H54 (cell line): ENCODE data around the gene PLAC1.

Experiments
- DNase-seq: peaks from one replicate; pipeline ENCODE4 v3.0.0; 2011; ENCODE audit warnings: low spot score, mixed read lengths; ENCODE audit not compliant: insufficient read length
- FAIRE-seq: peaks from 3 replicates; lab custom pipeline; 2011; peaks lifted over from hg19 to GRCh38; lab: Jason Lieb, UNC
- POLR2A ChIP-seq: IDR thresholded peaks from 2 replicates; pipeline ENCODE4 v1.6.1; 2011; ENCODE audit warnings: low read depth, mild to moderate bottlenecking, low read length

The PLAC1 gene

DNA sequence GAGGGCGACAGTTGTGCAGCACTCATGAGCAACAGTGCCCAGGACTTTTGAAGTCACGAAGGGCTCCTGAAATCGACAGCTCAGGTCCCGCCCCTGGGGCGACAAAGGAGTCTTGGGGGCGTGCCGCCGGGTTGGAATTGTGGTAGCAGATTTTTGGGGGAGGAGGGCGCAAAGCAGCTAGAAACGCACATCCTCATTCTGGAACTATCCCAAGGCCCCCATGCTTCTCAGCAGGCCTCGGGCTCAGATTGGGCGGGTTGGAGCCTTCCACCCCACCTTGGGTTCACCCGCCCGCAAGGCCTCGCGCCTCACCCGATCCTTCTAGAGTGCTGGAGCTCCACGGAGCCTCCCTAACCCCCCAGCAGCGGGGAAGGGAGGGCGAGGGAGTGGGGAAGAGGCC, 112.8 kb downstream of the PLAC1 start:
- no peak for TF ChIP-seq POLR2A
- FAIRE-seq (no peak), DNase-seq (no peak)

DNA sequence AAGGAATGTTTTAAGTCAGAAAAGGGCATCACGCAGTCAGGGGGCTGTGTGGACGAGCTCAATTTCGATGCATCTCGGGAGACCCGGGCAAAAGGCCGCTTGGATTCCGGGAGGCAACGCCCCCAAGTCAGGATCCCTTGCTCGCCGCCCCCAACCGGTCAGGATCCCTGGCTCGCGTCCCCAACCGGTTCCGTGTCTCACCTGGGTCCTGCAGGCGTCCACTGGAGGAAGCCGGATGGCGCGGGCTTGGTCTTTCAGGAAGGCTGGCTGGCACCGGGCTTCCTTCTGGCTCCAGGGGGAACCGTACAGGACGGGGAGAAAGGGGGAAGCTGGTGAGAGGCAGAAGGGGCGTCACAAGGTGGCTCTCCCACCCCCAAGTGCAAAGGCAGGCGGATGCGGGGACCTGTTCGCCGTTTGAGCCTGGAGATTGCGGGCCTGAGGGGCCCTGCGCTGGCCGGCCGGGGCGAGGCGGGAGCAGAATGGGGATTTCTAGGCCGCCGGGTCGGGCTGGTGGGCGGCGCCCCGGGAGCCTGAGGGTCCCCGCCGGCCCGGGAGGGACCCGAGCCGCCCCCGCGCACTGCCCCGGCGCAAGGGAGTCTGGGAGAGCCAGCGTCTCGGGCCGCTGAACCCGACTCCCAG, 113.6 kb downstream of the PLAC1 start:
- TF ChIP-seq POLR2A: no peak
- no peak for FAIRE-seq

DNA sequence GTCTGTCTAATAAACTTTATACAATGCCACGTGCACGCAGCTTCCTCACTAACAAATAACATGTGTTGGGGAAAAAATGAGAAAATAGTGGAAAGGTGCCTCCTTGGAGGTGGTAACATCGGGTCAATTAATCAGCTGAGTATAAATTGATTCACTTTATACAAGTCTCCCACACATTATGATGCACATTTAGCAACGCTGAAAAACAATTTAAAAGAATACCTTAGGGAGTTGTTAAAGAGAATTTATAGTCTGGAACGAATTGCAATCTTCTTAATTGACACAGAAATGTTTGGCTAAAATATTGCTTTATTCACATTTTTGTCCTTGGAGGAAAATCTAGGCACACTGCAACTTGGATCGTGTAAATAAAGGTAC, 114.1 kb downstream of the PLAC1 start:
- TF ChIP-seq POLR2A: no peak
- FAIRE-seq: no peak
- no peak for DNase-seq

More for the DNA sequence above, 113.6 kb downstream of the PLAC1 start:
- DNase-seq: no peak

DNA sequence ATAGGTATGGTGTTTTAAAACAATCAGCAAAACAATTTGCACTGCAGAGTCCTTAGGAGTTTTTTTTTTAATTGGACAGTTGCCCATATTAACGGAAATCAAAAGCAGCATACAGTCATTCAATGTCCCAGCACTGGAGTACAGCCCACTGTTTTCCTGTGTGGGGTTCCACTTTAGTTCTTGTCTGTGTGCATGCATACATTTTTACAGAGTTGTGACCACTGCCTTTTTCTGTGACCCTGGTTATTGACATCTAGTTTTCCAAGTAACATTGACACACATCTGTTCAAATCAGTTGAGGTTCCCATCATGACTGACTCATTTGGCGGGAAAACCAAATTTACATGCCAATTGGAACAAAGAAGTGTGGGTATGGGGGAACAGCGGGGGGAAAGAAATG, 115.0 kb downstream of the PLAC1 start:
- TF ChIP-seq POLR2A: no peak
- DNase-seq (no peak), FAIRE-seq (no peak)

DNA sequence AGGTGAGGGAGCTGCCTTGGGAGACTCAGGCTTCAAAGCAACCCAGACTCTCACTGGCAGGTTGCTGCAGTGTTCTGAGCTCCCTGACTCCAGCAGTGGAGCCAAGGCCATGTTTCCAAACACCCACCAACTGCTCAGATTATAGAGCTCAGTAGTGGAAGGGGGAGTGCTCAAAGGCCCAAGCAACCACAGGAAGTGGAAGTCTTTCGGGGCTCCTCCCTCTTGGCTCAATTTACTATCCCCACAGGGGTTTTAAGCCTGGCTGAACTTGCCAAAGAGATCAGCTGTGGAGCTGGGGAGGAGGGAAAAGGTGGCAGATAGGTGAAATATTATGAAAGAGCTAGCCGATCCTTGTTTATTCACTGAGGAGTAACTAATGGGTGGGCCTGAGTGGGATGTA, 115.8 kb downstream of the PLAC1 start:
- no peak for TF ChIP-seq POLR2A
- DNase-seq (peak; percentile 45), FAIRE-seq (peak; percentile 67)

DNA sequence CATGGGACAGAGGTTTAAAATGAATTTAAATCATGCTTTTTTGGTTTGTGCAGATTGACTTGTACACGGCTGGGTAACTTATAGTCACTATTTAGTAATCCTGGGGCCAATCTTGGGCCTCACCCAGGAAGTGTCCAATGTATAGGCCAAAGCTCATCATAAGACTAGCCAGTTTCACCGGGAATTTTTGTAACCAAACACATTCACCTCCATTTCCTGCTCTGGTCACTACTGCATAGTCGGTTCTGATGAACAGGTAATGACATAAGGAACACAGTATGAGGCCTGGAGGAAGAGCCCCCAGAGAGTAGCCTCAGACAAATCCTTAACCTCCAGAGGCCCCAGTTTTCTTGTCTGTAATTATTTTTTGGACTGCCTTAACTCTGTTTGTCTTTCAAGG, 116.4 kb downstream of the PLAC1 start:
- no peak for TF ChIP-seq POLR2A
- no peak for DNase-seq
- no peak for FAIRE-seq

DNA sequence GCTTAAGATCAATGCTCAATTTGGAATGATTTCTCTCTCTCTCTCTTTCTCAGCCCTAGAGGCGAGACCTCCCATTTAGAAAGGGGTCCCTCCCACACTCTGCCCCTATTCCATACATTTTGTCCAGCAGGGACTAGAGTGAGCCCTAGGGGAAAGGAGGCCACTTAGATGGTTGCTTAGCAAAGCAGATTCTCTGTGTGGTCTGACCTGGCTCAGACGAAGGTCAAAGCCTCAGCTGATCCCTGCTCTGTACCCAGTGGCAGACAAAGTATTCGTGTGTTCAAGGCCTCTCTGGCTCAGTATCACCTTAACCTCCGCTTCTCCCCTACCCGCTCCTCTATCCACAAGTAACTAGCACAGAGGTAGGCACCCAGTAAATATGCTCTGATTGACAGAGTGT, 120.0 kb downstream of the PLAC1 start:
- DNase-seq (no peak), FAIRE-seq (no peak)
- TF ChIP-seq POLR2A: no peak

DNA sequence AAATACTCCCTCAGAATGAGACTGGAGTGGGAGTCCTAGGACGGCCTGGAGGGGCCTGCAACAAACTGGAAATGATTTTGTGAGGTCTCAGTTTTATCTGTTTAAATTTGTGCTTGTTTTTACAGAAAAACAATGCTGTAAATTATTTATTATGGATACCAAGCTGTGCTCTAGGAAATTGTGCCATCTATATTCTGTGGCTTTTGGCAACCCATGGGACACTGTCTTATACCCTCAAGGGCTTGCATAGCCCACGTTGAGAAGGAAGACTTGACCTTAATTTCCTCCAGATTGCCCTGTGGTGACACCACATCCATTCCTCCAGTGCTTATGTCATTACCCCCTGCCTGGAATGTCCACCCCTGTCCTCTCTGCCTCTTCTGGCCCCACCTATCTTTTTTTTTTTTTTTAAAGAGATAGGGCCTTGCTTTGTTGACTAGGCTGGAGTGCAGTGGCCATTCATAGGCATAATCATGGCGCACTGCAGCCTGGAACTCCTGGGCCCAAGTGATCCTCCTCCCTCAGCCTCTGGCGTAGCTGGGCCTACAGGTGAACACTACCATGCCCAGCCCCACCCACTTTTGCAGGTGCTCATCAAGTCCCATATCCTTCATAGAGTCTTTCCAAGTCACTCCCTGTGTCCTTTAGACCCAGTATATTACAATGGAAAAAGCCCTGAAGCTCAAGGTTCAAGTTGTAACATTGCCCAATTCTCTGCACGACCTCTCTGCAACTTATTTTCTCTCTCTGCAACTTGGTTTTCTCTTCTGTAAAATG, 120.9 kb downstream of the PLAC1 start:
- no peak for TF ChIP-seq POLR2A
- DNase-seq (peak; percentile 68), FAIRE-seq (peak; percentile 95)

DNA sequence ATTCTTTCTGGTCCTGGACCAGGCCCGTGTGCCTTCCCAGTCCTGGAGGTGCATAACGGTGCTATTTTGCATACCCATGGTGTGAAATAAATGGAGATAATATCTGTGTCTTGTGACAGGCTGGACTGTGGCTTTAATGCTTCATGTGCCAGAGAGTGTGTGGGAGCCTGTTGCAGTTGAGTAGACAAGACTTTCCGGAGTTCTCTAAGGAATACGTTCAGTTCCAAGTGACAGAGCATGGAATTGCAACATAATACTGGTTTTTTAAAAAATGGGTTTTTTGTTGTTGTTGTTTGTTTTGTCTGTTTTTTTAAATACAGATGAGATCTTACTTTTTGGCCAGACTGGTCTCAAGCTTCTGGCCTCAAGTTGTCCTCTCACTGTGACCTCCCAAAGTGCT, 124.3 kb downstream of the PLAC1 start:
- no peak for TF ChIP-seq POLR2A
- FAIRE-seq (no peak), DNase-seq (no peak)

DNA sequence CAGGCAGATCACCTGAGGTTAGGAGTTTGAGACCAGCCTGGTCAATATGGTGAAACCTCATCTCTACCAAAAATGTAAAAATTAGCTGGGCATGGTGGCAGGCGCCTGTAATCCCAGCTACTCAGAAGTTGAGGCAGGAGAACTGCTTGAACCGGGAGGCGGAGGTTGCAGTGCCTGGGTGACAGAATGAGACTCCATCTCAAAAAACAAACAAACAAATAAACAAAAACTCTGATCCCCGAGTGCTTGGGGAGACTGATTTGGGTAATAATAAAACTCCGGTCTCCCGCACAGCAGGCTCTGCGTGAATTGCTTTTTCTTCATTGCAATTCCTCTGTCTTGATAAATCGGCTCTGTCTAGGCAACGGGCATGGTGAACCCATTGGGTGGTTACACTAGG, 124.9 kb downstream of the PLAC1 start:
- FAIRE-seq (no peak), DNase-seq (no peak)
- no peak for TF ChIP-seq POLR2A

DNA sequence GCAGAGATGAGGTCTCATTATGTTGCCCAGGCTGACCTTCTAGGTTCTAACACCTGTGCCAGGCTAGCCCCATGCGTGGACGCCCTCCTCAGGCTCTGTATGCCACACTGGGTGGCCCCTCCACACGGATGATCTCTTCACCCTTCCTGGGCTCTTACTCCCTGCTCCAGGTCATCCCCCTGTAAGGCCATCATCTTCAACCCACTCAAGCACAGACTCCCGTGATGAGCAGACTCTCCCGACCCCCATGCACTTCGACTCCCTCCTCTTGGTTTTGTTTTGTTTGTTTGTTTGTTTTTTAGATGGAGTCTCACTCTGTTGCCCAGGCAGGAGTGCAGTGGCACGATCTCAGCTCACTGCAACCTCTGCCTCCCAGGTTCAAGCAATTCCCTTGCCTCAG, 127.4 kb downstream of the PLAC1 start:
- no peak for DNase-seq
- no peak for TF ChIP-seq POLR2A
- no peak for FAIRE-seq

DNA sequence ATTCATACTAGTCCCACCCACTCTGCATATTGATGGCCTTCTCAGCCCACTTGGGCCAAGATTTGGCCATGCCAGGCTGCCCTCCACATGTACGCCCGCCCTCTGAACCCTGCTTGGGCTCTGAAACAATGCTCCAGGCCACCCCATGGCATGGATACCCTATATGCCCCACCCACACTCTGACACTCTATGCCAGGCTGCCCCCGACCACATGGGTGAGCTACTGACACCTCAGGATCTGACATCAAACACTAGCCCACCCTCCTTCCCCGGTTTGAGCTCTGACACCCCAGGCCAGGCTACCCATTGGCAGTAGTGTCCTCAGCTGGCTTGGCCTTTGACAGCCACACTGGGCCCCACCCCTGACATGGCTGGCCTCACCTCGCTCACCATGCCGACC, 128.8 kb downstream of the PLAC1 start:
- DNase-seq (no peak), FAIRE-seq (no peak)
- TF ChIP-seq POLR2A: no peak

DNA sequence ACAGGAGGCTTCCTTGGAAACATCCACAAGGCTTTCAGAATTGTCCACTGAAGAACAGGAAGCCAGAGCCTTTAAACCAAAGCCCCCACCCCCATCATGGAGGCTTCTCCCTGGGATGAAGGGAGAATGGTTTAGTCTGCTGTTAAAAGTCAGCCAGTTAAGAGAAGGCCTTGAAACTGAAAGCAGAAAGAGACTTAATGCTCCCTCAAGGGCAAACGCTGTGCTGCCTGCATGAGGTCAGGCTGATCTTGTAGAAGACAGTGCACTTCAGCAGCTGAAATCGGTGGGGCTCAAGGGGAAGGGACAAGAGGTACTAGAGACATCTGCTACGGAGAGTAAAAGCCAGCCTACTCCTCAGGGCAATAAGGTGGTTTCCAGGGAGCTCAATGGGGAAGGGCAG, 129.3 kb downstream of the PLAC1 start:
- no peak for TF ChIP-seq POLR2A
- no peak for DNase-seq

DNA sequence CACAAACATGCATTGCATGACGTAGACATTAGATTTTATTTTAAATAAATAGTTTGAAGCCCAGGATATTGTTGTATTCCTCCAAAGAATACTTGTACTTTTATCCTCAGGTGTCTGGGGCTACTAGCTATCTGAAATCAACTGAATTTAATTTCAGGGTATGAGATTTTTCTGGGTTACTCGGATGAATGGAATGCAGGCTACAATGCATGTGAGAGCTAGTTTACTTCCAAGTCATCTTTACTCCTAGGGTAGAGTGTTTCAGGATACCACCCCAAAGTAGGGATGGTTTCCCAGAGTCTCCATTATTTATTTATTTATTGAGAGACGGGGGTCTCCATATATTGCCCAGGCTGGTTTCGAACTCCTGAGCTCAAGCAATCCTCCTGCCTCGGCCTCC, 131.9 kb downstream of the PLAC1 start:
- no peak for TF ChIP-seq POLR2A
- no peak for DNase-seq
- peak; percentile 81 for FAIRE-seq

More for the DNA sequence above, 129.3 kb downstream of the PLAC1 start:
- no peak for FAIRE-seq

DNA sequence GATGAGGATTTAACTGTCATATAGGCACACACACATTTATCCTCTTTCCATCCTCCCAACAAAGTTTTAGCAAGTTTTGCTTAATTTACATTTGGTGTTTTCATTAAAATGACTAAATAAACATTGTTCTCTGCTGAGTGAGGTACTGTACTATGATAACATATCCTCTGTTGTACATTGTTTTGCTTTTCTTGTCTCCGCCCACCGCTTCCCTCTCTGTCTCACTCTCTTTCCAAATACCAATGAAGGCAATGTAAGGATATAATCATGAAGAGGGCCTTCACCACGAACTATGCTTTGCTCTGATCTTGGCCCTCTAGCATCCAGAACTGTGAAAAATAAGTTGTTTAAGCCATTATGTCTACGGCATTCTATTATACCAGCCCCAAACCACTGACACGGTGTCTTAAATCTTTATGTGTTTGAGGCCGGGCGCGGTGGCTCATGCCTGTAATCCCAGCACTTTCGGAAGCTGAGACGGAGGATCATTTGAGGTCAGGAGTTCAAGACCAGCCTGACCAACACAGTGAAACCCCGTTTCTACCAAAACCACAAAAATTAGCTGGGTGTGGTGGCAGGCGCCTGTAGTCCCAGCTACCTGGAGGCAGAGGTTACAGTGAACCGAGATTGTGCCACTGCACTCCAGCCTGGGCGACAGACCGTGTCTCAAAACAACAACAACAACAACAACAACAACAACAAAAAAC, 133.0 kb downstream of the PLAC1 start:
- DNase-seq (no peak), FAIRE-seq (peak; percentile 60)
- TF ChIP-seq POLR2A: no peak
